Right lobe of liver (tissue), 6 donors: ENCODE data around the gene SULT1C4. TPM values are rescaled to one million over a fixed set of nuclear protein-coding genes. Genes with fewer than 3 reads are reported as not detected.

Experiments used
- ATAC-seq, 4 donors: fragments of 200-7000 bp; cut with Tn5 transposase; one replicate each; pipeline ENCODE4 v1.9.1; 2020; ENCODE audit warnings: mild to moderate bottlenecking in 4 of 4, moderate library complexity in 4 of 4
- DNase-seq, 3 donors: peaks; one replicate each; pipeline ENCODE4 v3.0.0-alpha.2; 2020
- H3K27ac ChIP-seq, 3 donors: fragments of 200-600 bp; one replicate each; pipeline ENCODE4 v1.8.0; 2022
- H3K27me3 ChIP-seq, 2 donors: fragments of 200-600 bp; one replicate each; pipeline ENCODE4 v1.8.0; 2022
- H3K36me3 ChIP-seq, 4 donors: fragments of 200-600 bp; sonication (generic) in 1 of 4; one replicate each; pipeline versions ENCODE4 v1.5.1 to v1.8.0; 2017 to 2022; ENCODE audit warnings: control low read depth in 1 of 4
- H3K4me1 ChIP-seq, 4 donors: fragments of 200-600 bp; sonication (generic) in 1 of 4; one replicate each; pipeline versions ENCODE4 v1.5.1 to v1.8.0; 2017 to 2022; ENCODE audit warnings: control low read depth in 1 of 4
- H3K4me3 ChIP-seq, 3 donors: fragments of 200-600 bp; one replicate each; pipeline ENCODE4 v1.8.0; 2022
- H3K9me3 ChIP-seq, 4 donors: fragments of 200-600 bp; sonication (generic) in 1 of 4; one replicate each; pipeline versions ENCODE4 v1.5.1 to v1.8.0; 2017 to 2022; ENCODE audit warnings: control low read depth in 1 of 4
- CTCF ChIP-seq, 4 donors: fragments of 200-600 bp in 3 of 4; fragments of 450-650 bp in 1 of 4; IDR thresholded peaks; one replicate each; pipeline versions ENCODE4 v1.5.1 to v1.8.0; 2016 to 2022; ENCODE audit warnings: antibody characterized with exemption in 4 of 4, mild to moderate bottlenecking in 2 of 4
- POLR2A ChIP-seq: fragments of 450-650 bp; IDR thresholded peaks from one replicate; pipeline ENCODE4 v1.6.1; 2017; ENCODE audit warnings: antibody characterized with exemption, mild to moderate bottlenecking
- WGBS: methylation state at CpG from one replicate; pipeline ENCODE4 v1.1.6; 2018; ENCODE audit warnings: low coverage, low lambda C conversion rate; ENCODE audit not compliant: insufficient coverage; ENCODE audit errors: missing lambda C conversion rate; 5-methylcytosine and 5-hydroxymethylcytosine counted together
- intact Hi-C, 2 donors: fragments of 100-400 bp; cut with DNase I; formaldehyde crosslinking; loops; one replicate each; pipeline versions ENCODE4 v1.11.2 to v1.14.1; 2022
- total RNA-seq, 6 experiments: library from RNA; depleted of rRNA in 2 of 6; stranded (reverse); fragments of >200 nt in 2 of 6; fragmentation: NEBNext Ultra II Directional in 3 of 6; extraction: Animal tissue kit (Norgen Biotek cat#: 25700) in 3 of 6; gene quantifications; one replicate each; pipeline versions ENCODE4 v1.1.0 to v1.2.4, GENCODE V29; 2016 to 2023
- donor health status: DM: no; HTN: yes; CAD: no.
- donor health status: DM: no; HTN: no; CAD: no.
- donor health status: DM: no; HTN: no; CAD: no.
- donor health status: DM: no; HTN: yes; CAD: no.
- donor health status: DM: no; HTN: yes; CAD: no.

The SULT1C4 gene
- total RNA-seq, 6 experiments from 2014 or later, result 0.92 to 2.7 (median 1.4) TPM

GRCh38 chr2:108414945-108415344, 37.2 kb downstream of the SULT1C4 start:
- H3K27ac ChIP-seq, result no peak overlapping the region
- intact Hi-C loops, result no loop called here
- H3K27me3 ChIP-seq, result no peaks in the 10 kb centered on the region
- DNase-seq (no peak), ATAC-seq (no peak)
- 89% methylated on average over 2 of the region's 2 CpGs for WGBS
- TF ChIP-seq CTCF (IDR thresholded peaks at IDR 0.05), result no peak
- no peak for TF ChIP-seq POLR2A
- H3K9me3 ChIP-seq, result no peaks in the 10 kb centered on the region
- H3K36me3 ChIP-seq, result no peaks in the 10 kb centered on the region
- no peak overlapping the region for H3K4me3 ChIP-seq
- H3K4me1 ChIP-seq, result no peaks in the 10 kb centered on the region

GRCh38 chr2:108417254-108417653, 39.5 kb downstream of the SULT1C4 start:
- no peak for TF ChIP-seq POLR2A
- peak; percentile 14 to 46 (median 28) for TF ChIP-seq CTCF (IDR thresholded peaks at IDR 0.05)
- no CpG with 5 or more reads among the region's 2 CpGs for WGBS
- Histone ChIP-seq H3K27me3 (no peaks in the 10 kb centered on the region), H3K4me3 (no peak overlapping the region), H3K4me1 (no peaks in the 10 kb centered on the region), H3K27ac (no peak overlapping the region), H3K9me3 (no peaks in the 10 kb centered on the region), H3K36me3 (no peaks in the 10 kb centered on the region)
- intact Hi-C loops, result no loop called here
- DNase-seq, result no peak
- ATAC-seq, result peak; percentile 56 to 86 (median 75)

GRCh38 chr2:108418416-108418815, 40.7 kb downstream of the SULT1C4 start:
- ATAC-seq (no peak), DNase-seq (no peak)
- intact Hi-C loops, result no loop called here
- TF ChIP-seq POLR2A, result no peak
- TF ChIP-seq CTCF (IDR thresholded peaks at IDR 0.05), result no peak
- Histone ChIP-seq H3K9me3 (no peaks in the 10 kb centered on the region), H3K4me1 (no peaks in the 10 kb centered on the region), H3K4me3 (no peak overlapping the region), H3K27ac (no peak overlapping the region), H3K36me3 (no peaks in the 10 kb centered on the region), H3K27me3 (no peaks in the 10 kb centered on the region)
- WGBS, result 52% methylated on average over 2 of the region's 4 CpGs

GRCh38 chr2:108423067-108423466, 45.3 kb downstream of the SULT1C4 start:
- Histone ChIP-seq H3K36me3 (no peaks in the 10 kb centered on the region), H3K9me3 (no peaks in the 10 kb centered on the region), H3K27me3 (no peaks in the 10 kb centered on the region), H3K4me1 (no peaks in the 10 kb centered on the region), H3K4me3 (no peak overlapping the region), H3K27ac (no peak overlapping the region)
- intact Hi-C loops, result no loop called here
- TF ChIP-seq CTCF (IDR thresholded peaks at IDR 0.05) (no peak), POLR2A (no peak)
- no peak for ATAC-seq
- WGBS, result 44% methylated on average over 1 of the region's 1 CpG
- no peak for DNase-seq
